Right lobe of liver (tissue), 4 donors: ENCODE data around the gene MAP2K2.

ENCODE experiments used
- CTCF ChIP-seq, 4 donors: fragments of 200-600 bp in 3 of 4; fragments of 450-650 bp in 1 of 4; IDR thresholded peaks; one replicate each; pipeline versions ENCODE4 v1.5.1 to v1.8.0; 2016 to 2022; ENCODE audit warnings: antibody characterized with exemption in 4 of 4, mild to moderate bottlenecking in 2 of 4
- POLR2A ChIP-seq: fragments of 450-650 bp; IDR thresholded peaks from one replicate; pipeline ENCODE4 v1.6.1; 2017; ENCODE audit warnings: antibody characterized with exemption, mild to moderate bottlenecking
- donor health status: DM: no; HTN: no; CAD: no.
- donor health status: DM: no; HTN: no; CAD: no.
- donor health status: DM: no; HTN: yes; CAD: no.

- TF ChIP-seq CTCF (IDR thresholded peaks at IDR 0.05) = no peak
- TF ChIP-seq POLR2A = no peak
These were observed 61.2 kb downstream of the MAP2K2 start for GRCh38 chr19:4062419-4063368.
